H9 (cell line): Measurements from ENCODE around the gene CADPS. TPM values are rescaled to one million over a fixed set of nuclear protein-coding genes. Genes with fewer than 3 reads are reported as not detected.

Source experiments
- DNase-seq: peaks from one replicate; pipeline ENCODE4 v3.0.0-alpha.2; 2017
- H2AFZ ChIP-seq: one replicate; pipeline ENCODE4 v1.6.1; 2013; ENCODE audit warnings: mild to moderate bottlenecking, low read length, control low read depth, moderate library complexity
- H2AK5ac ChIP-seq: 2 replicates; pipeline ENCODE4 v1.6.1; 2013; ENCODE audit warnings: low read length, control low read depth, mixed read lengths; ENCODE audit not compliant: insufficient read length
- H2BK120ac ChIP-seq: one replicate; pipeline ENCODE4 v1.6.1; 2013; ENCODE audit warnings: low read depth, mild to moderate bottlenecking, low read length, control low read depth, inconsistent platforms; ENCODE audit not compliant: poor library complexity, severe bottlenecking
- H2BK12ac ChIP-seq: 2 replicates; pipeline ENCODE4 v1.6.1; 2013; ENCODE audit warnings: low read length, control low read depth, mixed read lengths, low read depth; ENCODE audit not compliant: insufficient read length
- H2BK15ac ChIP-seq: 2 replicates; pipeline ENCODE4 v1.6.1; 2013; ENCODE audit warnings: low read depth, low read length, control low read depth
- H2BK20ac ChIP-seq: one replicate; pipeline ENCODE4 v1.6.1; 2013; ENCODE audit warnings: low read depth, mild to moderate bottlenecking, low read length, control low read depth, inconsistent platforms; ENCODE audit not compliant: poor library complexity, severe bottlenecking
- H2BK5ac ChIP-seq: 2 replicates; pipeline ENCODE4 v1.6.1; 2013; ENCODE audit warnings: low read length, control low read depth, mixed read lengths; ENCODE audit not compliant: insufficient read length
- H3K14ac ChIP-seq: 2 replicates; pipeline ENCODE4 v1.6.1; 2013; ENCODE audit warnings: low read length, control low read depth; ENCODE audit not compliant: insufficient read depth
- H3K18ac ChIP-seq: 2 replicates; pipeline ENCODE4 v1.6.1; 2013; ENCODE audit warnings: low read depth, mild to moderate bottlenecking, mixed read lengths, low read length, control low read depth; ENCODE audit not compliant: insufficient read length
- H3K23ac ChIP-seq: 2 replicates; pipeline ENCODE4 v1.6.1; 2013; ENCODE audit warnings: low read length, control low read depth, mixed read lengths, low read depth; ENCODE audit not compliant: insufficient read length
- H3K23me2 ChIP-seq: 2 replicates; pipeline ENCODE4 v1.6.1; 2013; ENCODE audit warnings: low read depth, mild to moderate bottlenecking, mixed read lengths, low read length, control low read depth; ENCODE audit not compliant: insufficient read length, poor library complexity, severe bottlenecking
- H3K27ac ChIP-seq: 2 replicates; pipeline ENCODE4 v1.5.1; 2013; ENCODE audit warnings: low read length, control low read depth, mixed read lengths, low read depth; ENCODE audit not compliant: insufficient read length
- H3K27me3 ChIP-seq: 2 replicates; pipeline ENCODE4 v1.6.1; 2013; ENCODE audit warnings: low read length, control low read depth, inconsistent platforms; ENCODE audit not compliant: insufficient read depth
- H3K4ac ChIP-seq: 2 replicates; pipeline ENCODE4 v1.6.1; 2013; ENCODE audit warnings: low read depth, mild to moderate bottlenecking, control low read depth, inconsistent platforms, low read length, moderate library complexity
- H3K4me1 ChIP-seq: 2 replicates; pipeline ENCODE4 v1.6.1; 2013; ENCODE audit warnings: low read length, control low read depth, inconsistent platforms; ENCODE audit not compliant: insufficient read depth
- H3K4me2 ChIP-seq: 2 replicates; pipeline ENCODE4 v1.6.1; 2013; ENCODE audit warnings: low read length, control low read depth, mixed read lengths; ENCODE audit not compliant: insufficient read length, insufficient read depth
- H3K56ac ChIP-seq: 2 replicates; pipeline ENCODE4 v1.6.1; 2013; ENCODE audit warnings: low read depth, mild to moderate bottlenecking, mixed read lengths, low read length, control low read depth; ENCODE audit not compliant: insufficient read length
- H3K79me1 ChIP-seq: 2 replicates; pipeline ENCODE4 v1.6.1; 2013; ENCODE audit warnings: low read depth, mild to moderate bottlenecking, moderate library complexity, low read length, control low read depth, inconsistent platforms; ENCODE audit not compliant: insufficient read depth, poor library complexity, severe bottlenecking
- H3K79me2 ChIP-seq: 2 replicates; pipeline ENCODE4 v1.6.1; 2013; ENCODE audit warnings: low read length, control low read depth, inconsistent platforms; ENCODE audit not compliant: insufficient read depth
- H3K9ac ChIP-seq: 2 replicates; pipeline ENCODE4 v1.6.1; 2013; ENCODE audit warnings: low read length, control low read depth, mixed read lengths; ENCODE audit not compliant: insufficient read length; ENCODE audit errors: extremely low read depth
- H3K9me3 ChIP-seq: one replicate; pipeline ENCODE4 v1.6.1; 2013; ENCODE audit warnings: low read depth, low read length, inconsistent platforms; ENCODE audit not compliant: control insufficient read depth
- H3T11ph ChIP-seq: one replicate; pipeline ENCODE4 v1.6.1; 2013; ENCODE audit warnings: mild to moderate bottlenecking, low read length, control low read depth, inconsistent platforms
- H4K20me1 ChIP-seq: one replicate; pipeline ENCODE4 v1.6.1; 2013; ENCODE audit not compliant: control insufficient read depth, insufficient read length, insufficient read depth
- H4K5ac ChIP-seq: 2 replicates; pipeline ENCODE4 v1.6.1; 2013; ENCODE audit warnings: low read depth, mild to moderate bottlenecking, mixed read lengths, low read length, control low read depth; ENCODE audit not compliant: insufficient read length
- H4K8ac ChIP-seq: replicated peaks from 2 replicates; pipeline ENCODE4 v1.6.1; 2013; ENCODE audit warnings: low read length, control low read depth, mixed read lengths, low read depth; ENCODE audit not compliant: insufficient read length
- H4K91ac ChIP-seq: 2 replicates; pipeline ENCODE4 v1.6.1; 2013; ENCODE audit warnings: low read depth, mild to moderate bottlenecking, moderate library complexity, mixed read lengths, low read length, control low read depth; ENCODE audit not compliant: insufficient read length
- H3K27ac Mint-ChIP-seq, 3 experiments: 2 replicates in 2 of 3; 3 replicates in 1 of 3; pipeline ENCODE4 v1.8.0; 2020 to 2021; ENCODE audit warnings: mixed read lengths in 3 of 3, mild to moderate bottlenecking in 1 of 3, moderate library complexity in 1 of 3
- H3K27me3 Mint-ChIP-seq: 2 replicates; pipeline ENCODE4 v1.8.0; 2021; ENCODE audit warnings: low read depth, mild to moderate bottlenecking, moderate library complexity, mixed read lengths
- H3K36me3 Mint-ChIP-seq, 3 experiments: 2 replicates in 2 of 3; 3 replicates in 1 of 3; pipeline ENCODE4 v1.8.0; 2020 to 2021; ENCODE audit warnings: low read depth in 3 of 3, mixed read lengths in 3 of 3; ENCODE audit not compliant: insufficient read depth in 1 of 3
- H3K4me1 Mint-ChIP-seq, 2 experiments: 2 replicates each; pipeline ENCODE4 v1.8.0; 2020; ENCODE audit warnings: mixed read lengths in 2 of 2
- H3K4me3 Mint-ChIP-seq, 2 experiments: 2 replicates in 1 of 2; 3 replicates in 1 of 2; pipeline ENCODE4 v1.8.0; 2020 to 2021; ENCODE audit warnings: mild to moderate bottlenecking in 2 of 2, mixed read lengths in 2 of 2, moderate library complexity in 1 of 2
- H3K9me3 Mint-ChIP-seq, 2 experiments: 2 replicates in 1 of 2; 3 replicates in 1 of 2; pipeline ENCODE4 v1.8.0; 2020; ENCODE audit warnings: mild to moderate bottlenecking in 2 of 2, mixed read lengths in 2 of 2, moderate library complexity in 1 of 2
- CTCF ChIP-seq: fragments of 200-600 bp; sonication (generic); conservative IDR thresholded peaks from 3 replicates; pipeline ENCODE4 v1.8.0; 2021; ENCODE audit warnings: antibody characterized with exemption, mild to moderate bottlenecking
- total RNA-seq: library from RNA; stranded (reverse); gene quantifications from 2 replicates; pipeline ENCODE4 v1.2.1, GENCODE V29; 2021

The CADPS gene
- total RNA-seq, 1 experiment from 2014 or later = 6.6 TPM

GRCh38 chr3:62911526-62911925 lies 36.3 kb upstream of the CADPS start:
- Histone ChIP-seq H4K8ac (no peak overlapping the region), H2AK5ac (no peak overlapping the region), H2BK15ac (no peak overlapping the region), H3K4me2 (no peak overlapping the region), H3K79me1 (no peaks in the 10 kb centered on the region), H3T11ph (no peak overlapping the region), H3K18ac (no peak overlapping the region), H3K9ac (no peak overlapping the region), H4K91ac (no peak overlapping the region), H2BK5ac (no peak overlapping the region), H3K9me3 (no peaks in the 10 kb centered on the region), H4K20me1 (no peaks in the 10 kb centered on the region), H3K23ac (no peak overlapping the region), H2BK120ac (no peak overlapping the region), H2BK20ac (no peak overlapping the region), H2BK12ac (no peak overlapping the region), H3K14ac (no peak overlapping the region), H3K27ac (no peak overlapping the region), H3K56ac (no peak overlapping the region), H3K23me2 (no peaks in the 10 kb centered on the region), H2AFZ (no peak overlapping the region), H3K27me3 (no peaks in the 10 kb centered on the region), H3K4me1 (peaks cover 7% of the 10 kb centered on the region; the same call in 1 of the 2 replicates), H3K79me2 (no peaks in the 10 kb centered on the region), H4K5ac (no peak overlapping the region), H3K4ac (no peak overlapping the region)
- no peak overlapping the region; a peak in 1 of 7 replicates for H3K27ac Mint-ChIP-seq
- TF ChIP-seq CTCF = no peak
- H3K4me3 Mint-ChIP-seq = no peak overlapping the region
- no peak for DNase-seq
- peaks cover 2% of the 10 kb centered on the region in 2 experiments; a peak in 1 of 5 replicates for H3K9me3 Mint-ChIP-seq
- H3K4me1 Mint-ChIP-seq = peaks cover 4 to 8% of the 10 kb centered on the region in 2 experiments; a peak in 3 of 4 replicates
- no peaks in the 10 kb centered on the region for H3K27me3 Mint-ChIP-seq
- H3K36me3 Mint-ChIP-seq = peaks cover 0 to 3% (median 0%) of the 10 kb centered on the region in 3 experiments; a peak in 3 of 7 replicates
